Esophagus muscularis mucosa (tissue), 4 donors: ENCODE results near the gene AGXT. TPM values are rescaled to one million over a fixed set of nuclear protein-coding genes. Genes with fewer than 3 reads are reported as not detected.

Source experiments
- DNase-seq: peaks from one replicate; pipeline ENCODE4 v3.0.0-alpha.2; 2017; ENCODE audit errors: extremely low spot score
- H3K27ac ChIP-seq, 4 donors: fragments of 200-600 bp; sonication (generic); replicated peaks in 1 of 4; 1 replicate in 3 of 4; 2 replicates in 1 of 4; pipeline ENCODE4 v1.5.1; 2016 to 2019; ENCODE audit warnings: mild to moderate bottlenecking in 1 of 4
- H3K27me3 ChIP-seq, 4 donors: fragments of 200-600 bp; sonication (generic); one replicate each; pipeline versions ENCODE4 v1.5.1 to v1.6.0; 2016 to 2019
- H3K36me3 ChIP-seq, 4 donors: fragments of 200-600 bp; sonication (generic); one replicate each; pipeline ENCODE4 v1.5.1; 2016 to 2019
- H3K4me1 ChIP-seq, 4 donors: fragments of 200-600 bp; sonication (generic); one replicate each; pipeline ENCODE4 v1.5.1; 2016 to 2019
- H3K4me3 ChIP-seq, 4 donors: fragments of 200-600 bp; sonication (generic); 1 replicate in 2 of 4; 2 replicates in 2 of 4; pipeline ENCODE4 v1.5.1; 2016 to 2019; ENCODE audit warnings: mild to moderate bottlenecking in 4 of 4, moderate library complexity in 1 of 4
- H3K9me3 ChIP-seq, 4 donors: fragments of 200-600 bp; sonication (generic); 1 replicate in 3 of 4; 2 replicates in 1 of 4; pipeline ENCODE4 v1.5.1; 2016 to 2019
- EP300 ChIP-seq: sonication (generic); formaldehyde crosslinking; IDR thresholded peaks from one replicate; pipeline ENCODE4 v1.6.1; 2017; ENCODE audit warnings: antibody characterized with exemption
- POLR2A ChIP-seq: fragments of 450-650 bp; IDR thresholded peaks from one replicate; pipeline ENCODE4 v1.6.1; 2017; ENCODE audit warnings: antibody characterized with exemption, moderate library complexity, mild to moderate bottlenecking, low read depth
- POLR2AphosphoS5 ChIP-seq, 2 donors: sonication (generic); formaldehyde crosslinking; IDR thresholded peaks; one replicate each; pipeline ENCODE4 v1.6.1; 2017; ENCODE audit warnings: antibody characterized with exemption in 2 of 2
- WGBS: methylation state at CpG from one replicate; pipeline ENCODE4 v1.1.5; 2018; 5-methylcytosine and 5-hydroxymethylcytosine counted together
- intact Hi-C: fragments of 100-400 bp; cut with DNase I; formaldehyde crosslinking; loops from one replicate; pipeline ENCODE4 v1.15.1; 2023
- total RNA-seq, 4 donors: library from RNA; depleted of rRNA; stranded (reverse); fragments of >200 nt; gene quantifications; one replicate each; pipeline versions ENCODE4 v1.1.0 to v1.2.1, GENCODE V29; 2016
- TF ChIP-seq, protein P1 (sequence below), 3 experiments: fragments of 200-600 bp in 2 of 3; fragments of 450-650 bp in 1 of 3; sonication (generic) in 2 of 3; IDR thresholded peaks; one replicate each; pipeline ENCODE4 v1.5.1; 2017 to 2019; ENCODE audit warnings: antibody characterized with exemption in 3 of 3, mild to moderate bottlenecking in 2 of 3, moderate library complexity in 1 of 3

AGXT gene
- total RNA-seq, 4 donors from 2014 or later, result not detected

DNA sequence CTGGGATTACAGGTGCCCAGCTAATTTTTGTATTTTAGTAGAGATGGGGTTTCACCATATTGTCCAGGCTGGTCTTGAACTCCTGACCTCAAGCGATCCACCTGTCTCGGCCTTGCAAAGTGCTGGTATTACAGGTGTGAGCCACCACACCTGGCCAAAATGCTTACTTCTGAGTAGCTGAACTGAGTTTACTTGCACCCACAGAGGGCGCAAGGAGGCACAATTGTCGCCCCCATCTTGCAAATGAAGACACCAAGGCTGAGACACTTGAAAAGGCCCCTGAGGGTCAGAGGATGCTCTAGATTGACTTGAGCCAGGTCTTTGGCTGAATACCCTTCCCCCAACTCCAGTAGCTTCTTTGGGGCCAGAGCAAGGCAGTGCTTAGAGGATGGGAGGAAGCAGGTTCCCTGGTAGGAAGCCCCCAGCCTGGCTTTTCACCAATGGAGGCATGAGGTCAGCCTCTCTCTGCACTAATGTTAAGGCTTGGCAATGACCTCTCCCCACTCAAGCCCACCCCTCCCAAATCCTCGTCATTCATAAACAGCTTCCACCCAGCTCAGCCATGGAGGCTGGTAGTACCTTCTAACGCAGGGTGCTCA lies 34.1 kb upstream of the AGXT start:
- WGBS, result 78% methylated on average over 6 of the region's 6 CpGs
- intact Hi-C loops, result loop anchor here (10.0 kb wide), 1 partner anchor 320 kb away; no protein-coding TSS in a partner anchor
- Histone ChIP-seq H3K9me3 (no peaks in the 10 kb centered on the region), H3K4me3 (no peak overlapping the region), H3K4me1 (peaks cover 10 to 22% (median 17%) of the 10 kb centered on the region in 4 donors), H3K36me3 (no peaks in the 10 kb centered on the region), H3K27ac (no peak overlapping the region), H3K27me3 (peaks cover 0 to 11% (median 0%) of the 10 kb centered on the region in 4 donors)
- DNase-seq, result no peak
- TF ChIP-seq EP300, result no peak

DNA sequence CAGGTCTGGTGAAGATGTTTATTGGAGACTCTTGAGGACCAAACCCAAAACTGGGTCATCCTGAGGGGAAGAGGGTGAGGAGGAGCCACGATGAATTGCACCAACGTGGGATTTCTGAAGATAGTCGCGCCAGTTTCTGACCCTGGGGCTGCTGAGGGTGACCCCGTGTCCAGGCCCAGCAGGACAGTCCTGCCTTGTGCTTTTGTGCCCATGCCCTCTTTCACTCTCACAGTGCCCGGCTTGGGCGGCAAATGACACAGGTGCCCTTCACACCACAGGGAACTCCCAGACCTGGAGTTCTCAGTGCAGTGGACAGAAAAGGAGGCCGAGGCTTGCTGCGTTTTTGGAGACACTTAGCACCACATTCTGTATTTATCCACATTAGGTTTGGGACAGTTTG lies 33.1 kb upstream of the AGXT start:
- Histone ChIP-seq H3K36me3 (no peaks in the 10 kb centered on the region), H3K27ac (no peak overlapping the region), H3K9me3 (no peaks in the 10 kb centered on the region), H3K27me3 (peaks cover 0 to 12% (median 0%) of the 10 kb centered on the region in 4 donors), H3K4me3 (no peak overlapping the region), H3K4me1 (peaks cover 10 to 22% (median 17%) of the 10 kb centered on the region in 4 donors)
- intact Hi-C loops, result loop anchor here (10.0 kb wide), 1 partner anchor 321 kb away; no protein-coding TSS in a partner anchor
- WGBS, result 79% methylated on average over 9 of the region's 9 CpGs
- no peak for DNase-seq
- TF ChIP-seq EP300, result no peak
- TF ChIP-seq, protein P1, sequence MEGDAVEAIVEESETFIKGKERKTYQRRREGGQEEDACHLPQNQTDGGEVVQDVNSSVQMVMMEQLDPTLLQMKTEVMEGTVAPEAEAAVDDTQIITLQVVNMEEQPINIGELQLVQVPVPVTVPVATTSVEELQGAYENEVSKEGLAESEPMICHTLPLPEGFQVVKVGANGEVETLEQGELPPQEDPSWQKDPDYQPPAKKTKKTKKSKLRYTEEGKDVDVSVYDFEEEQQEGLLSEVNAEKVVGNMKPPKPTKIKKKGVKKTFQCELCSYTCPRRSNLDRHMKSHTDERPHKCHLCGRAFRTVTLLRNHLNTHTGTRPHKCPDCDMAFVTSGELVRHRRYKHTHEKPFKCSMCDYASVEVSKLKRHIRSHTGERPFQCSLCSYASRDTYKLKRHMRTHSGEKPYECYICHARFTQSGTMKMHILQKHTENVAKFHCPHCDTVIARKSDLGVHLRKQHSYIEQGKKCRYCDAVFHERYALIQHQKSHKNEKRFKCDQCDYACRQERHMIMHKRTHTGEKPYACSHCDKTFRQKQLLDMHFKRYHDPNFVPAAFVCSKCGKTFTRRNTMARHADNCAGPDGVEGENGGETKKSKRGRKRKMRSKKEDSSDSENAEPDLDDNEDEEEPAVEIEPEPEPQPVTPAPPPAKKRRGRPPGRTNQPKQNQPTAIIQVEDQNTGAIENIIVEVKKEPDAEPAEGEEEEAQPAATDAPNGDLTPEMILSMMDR (IDR thresholded peaks at IDR 0.05), result no peak
- no peak for TF ChIP-seq POLR2AphosphoS5 (IDR thresholded peaks at IDR 0.05)
- TF ChIP-seq POLR2A, result no peak

DNA sequence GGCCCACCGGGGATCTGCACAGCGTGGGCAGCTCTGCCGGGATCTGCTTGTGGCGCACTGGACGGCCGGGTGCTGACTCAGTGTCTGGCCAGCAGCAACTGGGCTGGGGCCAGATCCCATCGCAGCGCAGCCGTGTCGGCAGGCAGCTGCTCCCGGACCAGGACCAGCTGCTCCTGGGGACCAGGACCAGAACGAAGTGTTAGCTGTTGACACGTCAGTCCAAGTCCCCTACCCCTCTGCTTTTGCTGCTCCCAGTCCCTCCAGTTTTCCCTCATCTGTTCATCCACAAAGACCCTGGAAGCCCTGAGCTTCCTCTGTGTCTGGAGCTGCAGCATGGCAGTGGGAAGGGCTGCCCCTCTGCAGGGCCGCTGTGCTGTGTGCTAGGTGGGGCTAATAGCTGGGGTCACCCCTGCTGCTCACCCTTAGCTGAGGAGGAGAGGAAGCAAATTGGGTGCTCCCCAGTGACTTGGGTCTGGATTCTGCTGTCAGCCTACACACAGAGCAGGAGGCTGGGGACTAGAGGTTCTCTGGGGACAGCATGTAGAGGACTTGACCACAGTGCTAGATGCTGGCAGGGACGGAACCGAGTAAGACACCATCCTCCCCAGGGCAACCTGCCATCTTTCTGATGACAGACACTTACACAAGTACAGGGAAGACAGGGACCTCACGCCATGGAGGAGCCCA lies 31.7 kb upstream of the AGXT start:
- no peak for DNase-seq
- H3K4me1 ChIP-seq, result peaks cover 4 to 15% (median 10%) of the 10 kb centered on the region in 4 donors
- intact Hi-C loops, result loop anchor here (10.0 kb wide), 1 partner anchor 322 kb away; no protein-coding TSS in a partner anchor

DNA sequence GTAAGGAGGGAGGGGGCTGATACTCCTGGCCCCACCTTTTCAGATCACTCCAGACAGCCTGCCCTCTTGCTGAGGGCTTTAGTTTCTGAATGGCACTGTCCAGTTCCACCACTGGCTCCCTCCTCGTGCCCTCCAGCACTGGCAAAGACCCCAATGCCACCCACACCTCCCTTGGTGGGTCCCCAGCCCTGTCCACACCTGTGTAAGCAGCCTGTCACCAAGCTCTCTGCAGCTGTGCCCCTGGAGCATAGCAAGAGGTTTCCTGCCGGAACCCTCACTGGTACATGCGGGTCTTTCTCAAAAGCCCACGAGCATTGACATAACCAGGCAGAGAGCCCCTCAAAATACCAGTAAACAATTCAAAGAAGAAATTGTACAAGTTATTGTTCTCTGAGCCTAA lies 31.0 kb upstream of the AGXT start:
- H3K4me1 ChIP-seq, result peaks cover 0 to 8% (median 4%) of the 10 kb centered on the region in 4 donors
- no peak overlapping the region for H3K4me3 ChIP-seq
- DNase-seq, result no peak
- H3K27ac ChIP-seq, result no peak overlapping the region
- H3K9me3 ChIP-seq, result no peaks in the 10 kb centered on the region
- H3K36me3 ChIP-seq, result no peaks in the 10 kb centered on the region
- WGBS, result 71% methylated on average over 4 of the region's 4 CpGs
- intact Hi-C loops, result loop anchor here (10.0 kb wide), 1 partner anchor 323 kb away; no protein-coding TSS in a partner anchor
- peaks cover 0 to 27% (median 3%) of the 10 kb centered on the region in 4 donors for H3K27me3 ChIP-seq
- TF ChIP-seq, protein P1 (IDR thresholded peaks at IDR 0.05), result no peak
- no peak for TF ChIP-seq POLR2AphosphoS5 (IDR thresholded peaks at IDR 0.05)
- no peak for TF ChIP-seq EP300
- TF ChIP-seq POLR2A, result no peak

More for the DNA sequence above, 31.7 kb upstream of the AGXT start:
- Histone ChIP-seq H3K27me3 (peaks cover 0 to 26% (median 3%) of the 10 kb centered on the region in 4 donors), H3K36me3 (no peaks in the 10 kb centered on the region), H3K9me3 (no peaks in the 10 kb centered on the region), H3K4me3 (no peak overlapping the region), H3K27ac (no peak overlapping the region)
- TF ChIP-seq EP300 (no peak), POLR2A (no peak), POLR2AphosphoS5 (IDR thresholded peaks at IDR 0.05) (no peak)
- TF ChIP-seq, protein P1 (IDR thresholded peaks at IDR 0.05), result no peak
- WGBS, result 65% methylated on average over 12 of the region's 17 CpGs
